ENCODE results near the gene ETFRF1. TPM values are rescaled to one million over a fixed set of nuclear protein-coding genes. Genes with fewer than 3 reads are reported as not detected.

ETFRF1 gene
- total and polyA plus RNA-seq, 2 experiments from 2014 or later, result 35.2 to 48.3 TPM

GRCh38 chr12:25162866-25163265, 32.2 kb upstream of the ETFRF1 start:
- 91% methylated on average over 6 of the region's 6 CpGs for WGBS (ENCODE audit: low lambda C conversion rate, missing lambda C conversion rate)
- Histone ChIP-seq H3K9me2 (replicated peaks; ENCODE audit: insufficient read depth) (no peaks in the 10 kb centered on the region), H3K27me3 (no peaks in the 10 kb centered on the region), H3K79me2 (no peaks in the 10 kb centered on the region), H4K20me1 (ENCODE audit: insufficient read depth, poor library complexity, severe bottlenecking) (no peaks in the 10 kb centered on the region), H3K4me2 (no peak overlapping the region), H3K9me3 (ENCODE audit: low read depth) (no peaks in the 10 kb centered on the region), H3K36me3 (replicated peaks; ENCODE audit: insufficient read depth, low read depth) (no peaks in the 10 kb centered on the region), H2AFZ (no peak overlapping the region), H3K4me3 (no peak overlapping the region), H3K27ac (no peak overlapping the region), H3K4me1 (ENCODE audit: insufficient read depth) (no peaks in the 10 kb centered on the region)
- TF ChIP-seq EZH2phosphoT487 (IDR thresholded peaks at IDR 0.05; ENCODE audit: low read depth, severe bottlenecking, unreplicated experiment), result no peak
- TF ChIP-seq EZH2 (IDR thresholded peaks at IDR 0.05; ENCODE audit: borderline replicate concordance), result no peak
- TF ChIP-seq CTCF (IDR thresholded peaks at IDR 0.05; ENCODE audit: poor library complexity), result no peak
- DNase-seq (ENCODE audit: low spot score), result no peak

GRCh38 chr12:25182765-25183164, 12.3 kb upstream of the ETFRF1 start:
- no peaks in the 10 kb centered on the region for H3K4me1 ChIP-seq (ENCODE audit: insufficient read depth)
- H3K4me2 ChIP-seq, result no peak overlapping the region
- no peaks in the 10 kb centered on the region for H3K36me3 ChIP-seq (replicated peaks; ENCODE audit: insufficient read depth, low read depth)
- H3K27me3 ChIP-seq, result no peaks in the 10 kb centered on the region
- H3K27ac ChIP-seq, result no peak overlapping the region
- H3K4me3 ChIP-seq, result no peak overlapping the region
- 90% methylated on average over 3 of the region's 3 CpGs for WGBS (ENCODE audit: low lambda C conversion rate, missing lambda C conversion rate)
- H3K79me2 ChIP-seq, result no peaks in the 10 kb centered on the region
- H2AFZ ChIP-seq, result no peak overlapping the region
- TF ChIP-seq EZH2phosphoT487 (IDR thresholded peaks at IDR 0.05; ENCODE audit: low read depth, severe bottlenecking, unreplicated experiment) (no peak), CTCF (IDR thresholded peaks at IDR 0.05; ENCODE audit: poor library complexity) (no peak), EZH2 (IDR thresholded peaks at IDR 0.05; ENCODE audit: borderline replicate concordance) (no peak)
- no peak for DNase-seq (ENCODE audit: low spot score)
- no peaks in the 10 kb centered on the region for H3K9me3 ChIP-seq (ENCODE audit: low read depth)
- no peaks in the 10 kb centered on the region for H3K9me2 ChIP-seq (replicated peaks; ENCODE audit: insufficient read depth)
- H4K20me1 ChIP-seq (ENCODE audit: insufficient read depth, poor library complexity, severe bottlenecking), result no peaks in the 10 kb centered on the region

GRCh38 chr12:25184132-25184531, 10.9 kb upstream of the ETFRF1 start:
- no peaks in the 10 kb centered on the region for H3K4me1 ChIP-seq (ENCODE audit: insufficient read depth)
- H3K9me2 ChIP-seq (replicated peaks; ENCODE audit: insufficient read depth), result no peaks in the 10 kb centered on the region
- no peak overlapping the region for H3K4me2 ChIP-seq
- H3K9me3 ChIP-seq (ENCODE audit: low read depth), result no peaks in the 10 kb centered on the region
- DNase-seq (ENCODE audit: low spot score), result no peak
- no peaks in the 10 kb centered on the region for H4K20me1 ChIP-seq (ENCODE audit: insufficient read depth, poor library complexity, severe bottlenecking)
- no peak overlapping the region for H3K4me3 ChIP-seq
- no peak overlapping the region for H3K27ac ChIP-seq
- no peaks in the 10 kb centered on the region for H3K27me3 ChIP-seq
- no peak for TF ChIP-seq EZH2 (IDR thresholded peaks at IDR 0.05; ENCODE audit: borderline replicate concordance)
- TF ChIP-seq EZH2phosphoT487 (IDR thresholded peaks at IDR 0.05; ENCODE audit: low read depth, severe bottlenecking, unreplicated experiment), result no peak
- no peak for TF ChIP-seq CTCF (IDR thresholded peaks at IDR 0.05; ENCODE audit: poor library complexity)
- WGBS (ENCODE audit: low lambda C conversion rate, missing lambda C conversion rate), result 94% methylated on average over 2 of the region's 2 CpGs
- no peak overlapping the region for H2AFZ ChIP-seq
- H3K79me2 ChIP-seq, result no peaks in the 10 kb centered on the region
- no peaks in the 10 kb centered on the region for H3K36me3 ChIP-seq (replicated peaks; ENCODE audit: insufficient read depth, low read depth)

Measured in hepatocyte (in vitro differentiated cells).